Measurements from ENCODE around the gene SCML2.
"Not testable (repeated sequence)": the region's sequence is repeated elsewhere in the genome, so short reads cannot be mapped to it uniquely, and the experiment has no call there.

The SCML2 gene

DNA sequence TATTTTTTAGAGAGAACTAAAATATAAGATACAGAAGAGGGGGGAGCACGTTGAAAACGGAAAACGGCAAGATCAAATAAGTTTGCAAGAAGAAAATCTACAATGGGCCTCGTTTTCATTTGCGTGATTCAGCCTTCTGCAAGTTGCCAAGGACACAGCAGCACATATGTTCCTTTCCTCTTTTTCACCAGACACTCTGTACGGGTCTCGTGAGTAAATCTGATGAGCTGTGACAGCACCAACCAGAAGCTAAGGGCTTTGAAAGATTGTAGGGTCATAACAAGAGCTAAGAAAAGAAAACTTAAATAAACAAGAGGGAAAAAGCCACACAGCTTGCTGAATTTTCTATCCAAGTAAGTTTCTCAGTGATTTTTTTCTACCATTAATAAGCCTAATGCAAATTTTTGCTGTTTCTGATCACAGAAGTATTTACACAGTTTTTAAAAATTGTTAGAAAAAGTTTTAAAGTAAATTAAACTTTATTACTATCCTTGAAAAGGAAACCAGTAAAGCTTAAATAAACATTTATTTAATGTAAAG is 63.4 kb downstream of the SCML2 start:
- Mint-ChIP-seq H3K9me3 (peaks cover 3% of the 10 kb centered on the region), H3K4me3 (no peak overlapping the region), H3K27ac (no peak overlapping the region), H3K27me3 (no peaks in the 10 kb centered on the region), H3K4me1 (no peaks in the 10 kb centered on the region), H3K36me3 (peaks cover 10% of the 10 kb centered on the region)
- no peak for ATAC-seq

DNA sequence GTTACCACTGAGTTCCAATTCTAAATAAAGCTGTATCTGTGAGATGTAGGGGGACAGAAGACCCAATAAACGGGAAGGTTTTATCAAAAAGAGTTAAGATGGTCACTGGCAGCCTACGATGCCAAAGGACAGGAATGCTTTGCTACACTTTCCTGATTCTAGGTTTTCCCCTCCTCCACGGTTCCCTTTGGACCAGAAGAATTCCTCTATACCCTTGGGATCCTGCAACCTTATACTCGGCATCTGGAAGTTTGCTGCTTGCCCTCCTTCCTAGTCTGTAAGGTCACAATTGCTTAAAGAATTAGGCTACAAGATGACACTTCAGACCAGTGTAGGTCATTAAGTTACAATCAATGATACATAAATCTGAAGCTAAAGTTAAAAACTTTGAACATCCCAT is 64.3 kb downstream of the SCML2 start:
- Mint-ChIP-seq H3K36me3 (peaks cover under 1% of the 10 kb centered on the region), H3K4me3 (no peak overlapping the region), H3K27me3 (no peaks in the 10 kb centered on the region), H3K4me1 (no peaks in the 10 kb centered on the region), H3K9me3 (no peaks in the 10 kb centered on the region), H3K27ac (no peak overlapping the region)
- no peak for ATAC-seq

DNA sequence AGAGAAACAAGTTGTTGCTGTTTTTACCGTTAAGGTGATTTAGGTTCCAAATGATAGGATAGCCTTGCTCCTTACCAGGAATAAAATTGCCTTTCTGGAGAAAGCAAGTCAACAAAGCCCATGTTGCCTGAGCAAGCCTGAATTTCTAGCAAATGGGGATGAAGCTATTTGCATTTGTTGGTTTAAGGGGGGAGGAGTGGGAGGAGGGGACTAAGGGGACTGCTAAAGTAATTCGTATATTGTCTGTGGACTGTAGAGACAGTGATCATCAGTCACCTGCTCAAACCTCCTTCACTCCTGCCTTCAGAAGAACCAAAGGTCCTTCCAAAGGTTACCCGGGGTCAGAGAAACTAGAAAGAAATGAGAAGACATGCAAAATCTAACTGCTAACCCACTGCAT is 65.8 kb downstream of the SCML2 start:
- Mint-ChIP-seq H3K27me3 (no peaks in the 10 kb centered on the region), H3K27ac (no peak overlapping the region), H3K36me3 (no peaks in the 10 kb centered on the region), H3K9me3 (no peaks in the 10 kb centered on the region), H3K4me1 (no peaks in the 10 kb centered on the region), H3K4me3 (no peak overlapping the region)
- ATAC-seq: no peak

DNA sequence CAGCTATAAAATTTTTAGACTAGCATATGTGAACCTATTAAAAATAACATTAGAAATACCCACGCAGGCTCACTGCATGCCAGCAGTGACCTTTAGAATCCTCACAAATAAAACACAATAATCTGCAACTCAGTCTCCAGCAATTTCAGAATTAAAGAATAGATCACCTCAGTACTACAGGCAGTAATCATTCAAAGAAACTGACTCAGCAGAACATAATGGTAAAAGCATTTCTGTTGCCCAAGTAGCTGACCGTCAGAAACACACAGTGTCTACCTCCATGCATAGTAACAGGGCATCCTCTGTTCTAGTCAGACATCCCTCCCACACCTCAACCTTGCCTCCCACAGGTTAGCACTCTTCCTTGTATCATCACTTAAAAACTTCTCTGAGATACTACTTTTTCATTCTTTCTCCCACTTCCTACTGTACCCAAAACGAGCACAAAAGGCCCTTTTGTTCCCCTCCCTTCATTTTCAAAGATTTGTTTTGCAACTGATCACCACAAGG is 68.1 kb downstream of the SCML2 start:
- no peaks in the 10 kb centered on the region for H3K36me3 Mint-ChIP-seq
- no peaks in the 10 kb centered on the region for H3K4me1 Mint-ChIP-seq
- ATAC-seq: no peak
- no peak overlapping the region for H3K27ac Mint-ChIP-seq
- H3K27me3 Mint-ChIP-seq: no peaks in the 10 kb centered on the region
- H3K4me3 Mint-ChIP-seq: no peak overlapping the region
- no peaks in the 10 kb centered on the region for H3K9me3 Mint-ChIP-seq

DNA sequence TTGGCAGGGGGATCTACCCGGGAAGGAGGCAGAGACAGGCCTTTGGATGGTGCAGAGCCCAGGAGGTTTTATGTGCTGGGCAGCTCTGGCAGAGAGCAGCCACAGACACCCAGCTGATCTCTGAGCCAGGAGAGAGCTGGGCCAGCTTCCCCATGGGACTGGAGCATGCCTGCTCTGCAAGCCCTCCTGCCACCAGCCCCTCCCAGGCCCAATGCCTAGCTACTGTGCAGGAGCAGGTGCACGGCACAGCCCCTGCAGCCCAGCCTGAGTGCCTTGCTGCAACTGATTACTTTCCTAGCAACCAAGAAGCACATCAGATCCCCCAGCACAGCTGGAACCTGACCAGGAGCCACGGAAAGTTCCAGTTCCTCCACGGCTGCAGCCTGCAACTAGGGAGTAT is 76.0 kb downstream of the SCML2 start:
- no peaks in the 10 kb centered on the region for H3K4me1 Mint-ChIP-seq
- no peaks in the 10 kb centered on the region for H3K27me3 Mint-ChIP-seq
- H3K4me3 Mint-ChIP-seq: no peak overlapping the region
- no peak overlapping the region for H3K27ac Mint-ChIP-seq
- peaks cover 13% of the 10 kb centered on the region for H3K9me3 Mint-ChIP-seq
- ATAC-seq: no peak
- H3K36me3 Mint-ChIP-seq: peaks cover 17% of the 10 kb centered on the region

DNA sequence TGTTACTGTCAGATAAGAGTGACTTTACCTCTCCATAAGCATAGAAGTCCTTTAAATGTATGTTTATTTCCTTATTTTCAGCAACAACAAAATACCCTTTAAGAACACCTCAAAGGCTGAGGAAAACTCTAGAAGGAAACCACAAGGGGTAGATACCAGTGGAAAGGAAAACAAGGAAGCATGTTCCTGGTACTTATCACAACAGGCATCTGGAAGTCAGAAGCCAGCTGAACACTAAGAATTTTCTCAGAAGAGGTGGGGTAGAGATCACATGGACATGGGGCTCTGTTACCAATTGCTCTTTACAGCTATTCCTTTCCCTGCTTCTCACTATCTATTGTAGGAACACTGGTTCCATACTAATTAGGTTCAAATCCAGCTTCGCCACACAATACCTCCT is 82.3 kb downstream of the SCML2 start:
- ATAC-seq: no peak
- H3K36me3 Mint-ChIP-seq: peaks cover 22% of the 10 kb centered on the region
- no peak overlapping the region for H3K27ac Mint-ChIP-seq
- peaks cover 10% of the 10 kb centered on the region for H3K9me3 Mint-ChIP-seq
- no peaks in the 10 kb centered on the region for H3K27me3 Mint-ChIP-seq
- no peak overlapping the region for H3K4me3 Mint-ChIP-seq
- H3K4me1 Mint-ChIP-seq: no peaks in the 10 kb centered on the region

DNA sequence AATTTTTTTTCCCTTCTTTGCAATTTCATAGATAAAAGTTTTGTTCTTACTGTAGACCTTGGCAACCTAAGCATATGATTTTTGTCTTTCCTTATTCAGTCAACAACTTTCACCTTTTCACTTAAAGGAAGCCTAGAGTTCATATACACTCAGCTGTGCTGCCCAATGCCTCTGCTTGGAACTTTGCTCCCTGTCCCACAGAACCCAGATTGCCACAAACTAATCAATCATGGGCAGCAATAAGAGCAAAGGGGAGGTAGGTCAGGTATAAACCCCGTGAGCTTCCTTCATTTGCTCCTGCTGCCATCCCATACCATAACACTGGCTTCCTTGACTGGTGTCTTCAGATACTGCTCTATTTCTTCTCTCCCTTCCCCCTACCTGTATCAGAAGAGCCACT is 82.8 kb downstream of the SCML2 start:
- H3K27me3 Mint-ChIP-seq: no peaks in the 10 kb centered on the region
- peaks cover 10% of the 10 kb centered on the region for H3K9me3 Mint-ChIP-seq
- H3K4me3 Mint-ChIP-seq: no peak overlapping the region
- H3K27ac Mint-ChIP-seq: no peak overlapping the region
- H3K4me1 Mint-ChIP-seq: no peaks in the 10 kb centered on the region
- H3K36me3 Mint-ChIP-seq: peaks cover 27% of the 10 kb centered on the region
- ATAC-seq: no peak

DNA sequence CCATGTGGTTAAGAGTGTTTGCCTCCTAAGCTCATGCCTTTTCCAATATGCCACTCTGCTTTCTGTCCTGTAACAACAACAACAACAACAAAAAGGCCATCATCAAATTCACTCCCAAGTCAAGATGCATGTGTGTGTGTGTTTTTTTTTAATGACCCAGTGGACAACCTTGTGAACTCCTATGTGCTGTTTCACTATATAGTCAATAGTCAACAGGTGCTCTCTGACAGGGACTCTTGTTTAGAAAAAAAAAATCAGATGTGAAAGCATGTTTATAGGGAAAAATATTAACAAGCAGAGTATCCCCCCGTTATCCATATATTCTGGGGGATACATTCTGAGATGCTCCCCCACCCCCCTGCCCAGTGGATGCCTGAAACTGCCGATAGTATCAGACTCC is 83.2 kb downstream of the SCML2 start:
- no peak for ATAC-seq
- Mint-ChIP-seq H3K4me1 (no peaks in the 10 kb centered on the region), H3K27me3 (no peaks in the 10 kb centered on the region), H3K4me3 (no peak overlapping the region), H3K27ac (no peak overlapping the region), H3K9me3 (peaks cover 10% of the 10 kb centered on the region), H3K36me3 (peaks cover 29% of the 10 kb centered on the region)

DNA sequence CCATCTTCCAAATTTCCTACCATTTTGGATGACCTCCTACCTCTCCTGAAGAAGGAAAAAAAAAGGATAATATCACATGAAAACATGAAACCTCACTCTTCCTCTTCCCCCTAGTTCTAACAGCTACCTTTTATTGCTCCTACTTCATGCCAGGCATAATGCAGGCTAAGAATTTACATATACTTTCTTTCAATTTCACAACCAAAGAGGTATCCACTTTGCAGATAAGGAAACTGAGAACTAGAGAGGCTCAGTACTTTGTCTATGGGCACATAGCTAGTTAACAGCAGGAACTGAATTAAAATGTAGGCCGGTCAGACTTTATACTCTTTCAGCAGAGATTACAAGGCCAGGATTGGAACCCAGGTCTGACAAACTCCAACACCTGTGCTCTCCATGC is 99.4 kb downstream of the SCML2 start:
- H3K4me3 Mint-ChIP-seq: no peak overlapping the region
- H3K9me3 Mint-ChIP-seq: no peaks in the 10 kb centered on the region
- peaks cover 17% of the 10 kb centered on the region for H3K36me3 Mint-ChIP-seq
- no peaks in the 10 kb centered on the region for H3K4me1 Mint-ChIP-seq
- no peaks in the 10 kb centered on the region for H3K27me3 Mint-ChIP-seq
- no peak for ATAC-seq
- no peak overlapping the region for H3K27ac Mint-ChIP-seq

DNA sequence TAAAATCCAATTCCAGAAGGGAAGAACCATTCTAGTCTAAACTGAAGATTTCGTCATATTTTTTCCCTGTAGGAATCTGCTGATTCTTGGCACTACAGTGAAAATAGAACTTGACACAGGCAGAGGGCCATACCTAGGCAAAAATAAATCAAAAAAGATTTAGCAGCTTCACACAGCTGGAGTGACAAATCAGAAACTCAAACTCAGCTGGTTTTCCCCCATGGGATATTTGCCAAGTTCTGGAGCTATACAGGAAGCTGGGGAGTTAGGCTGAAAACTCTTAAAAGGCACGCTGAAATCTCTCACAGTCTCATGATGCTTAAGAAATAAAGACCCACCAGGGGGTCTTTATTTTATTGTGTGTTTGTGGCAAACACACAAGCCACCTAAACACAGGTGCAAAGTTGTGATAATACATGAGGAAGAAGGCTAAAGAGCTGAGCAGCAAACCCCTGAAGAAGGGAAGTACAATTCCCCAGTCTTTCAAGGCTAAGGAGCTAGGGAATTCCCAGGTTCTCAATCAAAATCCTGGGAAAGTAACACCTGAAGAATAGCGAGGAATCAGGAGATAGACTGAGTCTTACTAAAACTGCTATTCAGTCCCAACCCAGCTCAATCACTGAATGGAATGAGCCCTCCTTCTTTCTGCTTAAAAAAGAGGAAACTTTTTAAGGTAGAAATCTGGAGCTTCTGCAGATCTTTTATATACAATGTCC is 101.7 kb downstream of the SCML2 start:
- Mint-ChIP-seq H3K27me3 (no peaks in the 10 kb centered on the region), H3K4me3 (no peak overlapping the region), H3K27ac (no peak overlapping the region), H3K4me1 (no peaks in the 10 kb centered on the region), H3K36me3 (peaks cover 17% of the 10 kb centered on the region), H3K9me3 (no peaks in the 10 kb centered on the region)
- no peak for ATAC-seq

DNA sequence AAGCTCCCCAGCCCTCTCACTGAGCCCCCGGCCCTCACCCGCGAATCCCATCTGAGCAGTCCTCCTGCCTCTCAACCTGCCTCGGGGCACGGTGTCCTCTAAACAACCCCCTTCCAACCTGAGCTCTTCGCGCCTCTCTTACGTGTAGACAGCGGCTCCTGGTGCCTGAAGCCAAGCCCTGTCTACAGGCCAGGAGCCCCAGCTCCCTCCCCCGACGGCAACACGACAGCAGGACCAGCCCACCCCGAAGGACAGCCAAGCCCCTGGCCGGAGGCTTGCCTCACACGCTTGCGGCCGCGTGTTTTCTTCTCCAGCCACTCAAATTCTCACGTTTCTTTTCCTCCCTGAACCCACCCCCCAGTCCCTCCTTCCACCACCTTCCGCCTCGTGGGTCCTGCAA is 124.8 kb downstream of the SCML2 start:
- H3K36me3 Mint-ChIP-seq, ATAC-seq, H3K27me3 Mint-ChIP-seq, H3K4me3 Mint-ChIP-seq, H3K27ac Mint-ChIP-seq, H3K4me1 Mint-ChIP-seq, H3K9me3 Mint-ChIP-seq: not testable (repeated sequence)

DNA sequence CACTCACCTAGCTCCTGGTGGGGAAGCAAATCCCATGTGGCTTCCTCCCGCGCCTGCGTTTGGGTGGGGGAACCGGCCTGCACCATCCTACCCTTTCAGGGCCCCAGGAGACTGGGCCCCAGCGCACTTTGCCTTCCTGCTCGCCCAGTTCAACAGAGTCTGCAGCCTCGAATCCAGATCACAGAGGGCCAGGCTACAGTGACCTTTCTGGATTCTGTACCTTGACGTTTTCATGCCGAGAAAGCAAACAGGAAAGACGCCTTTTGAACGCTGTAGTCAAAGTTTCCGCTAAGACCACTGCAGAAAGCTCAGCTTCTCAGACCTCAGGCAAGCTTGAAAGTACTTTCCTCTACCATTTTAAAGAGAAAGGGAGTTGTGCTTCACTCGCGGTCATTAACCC is 126.4 kb downstream of the SCML2 start:
- no peaks in the 10 kb centered on the region for H3K4me1 Mint-ChIP-seq

DNA sequence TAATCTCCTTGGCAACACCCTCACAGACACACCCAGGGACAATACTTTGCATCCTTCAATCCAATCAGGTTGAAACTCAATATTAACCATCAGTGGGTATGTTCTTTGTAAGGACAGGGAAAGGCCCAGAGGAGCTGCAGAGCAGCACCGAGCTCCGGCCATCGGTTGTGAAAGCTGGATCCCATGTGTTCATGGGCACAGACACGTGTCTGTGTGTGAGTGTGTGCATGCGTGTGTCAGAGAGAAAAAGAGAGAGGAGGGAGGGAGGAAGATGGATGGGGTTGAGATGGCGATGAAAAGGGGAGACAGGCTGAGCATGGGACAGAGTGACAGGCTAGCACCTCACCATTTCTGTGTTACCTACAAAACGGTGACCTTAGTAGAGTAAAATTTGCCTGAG is 127.0 kb downstream of the SCML2 start:
- ATAC-seq: no peak
- no peaks in the 10 kb centered on the region for H3K27me3 Mint-ChIP-seq

More for the DNA sequence above, 126.4 kb downstream of the SCML2 start:
- Mint-ChIP-seq H3K36me3 (no peaks in the 10 kb centered on the region), H3K9me3 (no peaks in the 10 kb centered on the region), H3K4me3 (no peak overlapping the region), H3K27me3 (no peaks in the 10 kb centered on the region), H3K27ac (no peak overlapping the region)
- ATAC-seq: no peak

DNA sequence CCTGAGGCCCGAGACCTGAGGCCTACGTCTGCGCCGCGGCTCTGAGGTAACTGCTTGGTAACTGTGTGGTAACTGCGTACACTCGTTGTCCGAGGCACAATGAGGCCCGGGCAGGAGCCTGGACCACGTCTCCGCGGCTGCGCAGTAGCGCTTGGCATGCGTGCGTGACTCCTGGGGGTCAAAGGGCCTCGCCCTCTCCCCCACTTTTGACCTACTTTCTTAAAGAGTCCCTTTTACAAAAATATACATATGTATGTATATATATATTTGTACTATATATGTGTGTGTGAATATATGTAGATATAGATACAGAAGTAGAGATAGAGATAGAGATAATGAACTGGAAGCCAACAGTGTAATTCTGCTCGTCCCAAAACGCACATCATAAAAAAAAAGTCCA is 133.7 kb downstream of the SCML2 start, which contains the start of gene BEND2:
TSS of gene BEND2 (minus strand) at position 101 of the 400 bp plus-strand sequence. CDS start 136 bp downstream, outside the sequence.
- Mint-ChIP-seq H3K9me3 (no peaks in the 10 kb centered on the region), H3K27me3 (no peaks in the 10 kb centered on the region), H3K4me1 (no peaks in the 10 kb centered on the region), H3K36me3 (no peaks in the 10 kb centered on the region), H3K27ac (no peak within 1 kb of the TSS), H3K4me3 (no peak within 1 kb of the TSS)
- no peak for ATAC-seq

More for the DNA sequence above, 127.0 kb downstream of the SCML2 start:
- no peak overlapping the region for H3K27ac Mint-ChIP-seq
- no peaks in the 10 kb centered on the region for H3K36me3 Mint-ChIP-seq
- H3K9me3 Mint-ChIP-seq: no peaks in the 10 kb centered on the region
- no peaks in the 10 kb centered on the region for H3K4me1 Mint-ChIP-seq
- H3K4me3 Mint-ChIP-seq: no peak overlapping the region

DNA sequence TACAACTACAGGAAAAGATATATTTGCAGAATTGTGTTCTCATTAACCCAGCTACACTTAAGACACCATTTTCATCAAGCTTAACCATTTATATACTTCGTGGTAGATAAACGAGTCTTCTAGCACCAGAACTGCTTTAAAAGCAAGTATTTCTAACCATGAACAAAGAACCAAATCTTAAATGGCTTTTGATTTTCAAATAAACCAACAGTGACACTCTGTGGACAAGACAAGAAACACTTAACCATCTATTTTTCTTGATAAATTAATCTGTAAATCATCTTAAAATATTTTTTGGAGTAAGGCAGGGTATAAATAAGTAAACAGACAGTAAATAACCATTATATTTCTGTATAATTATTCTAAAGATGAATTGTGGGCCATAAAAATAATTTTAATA is 144.0 kb downstream of the SCML2 start:
- Mint-ChIP-seq H3K4me3 (no peak overlapping the region), H3K9me3 (no peaks in the 10 kb centered on the region), H3K27ac (no peak overlapping the region), H3K27me3 (peaks cover 8% of the 10 kb centered on the region), H3K36me3 (no peaks in the 10 kb centered on the region), H3K4me1 (no peaks in the 10 kb centered on the region)
- no peak for ATAC-seq

DNA sequence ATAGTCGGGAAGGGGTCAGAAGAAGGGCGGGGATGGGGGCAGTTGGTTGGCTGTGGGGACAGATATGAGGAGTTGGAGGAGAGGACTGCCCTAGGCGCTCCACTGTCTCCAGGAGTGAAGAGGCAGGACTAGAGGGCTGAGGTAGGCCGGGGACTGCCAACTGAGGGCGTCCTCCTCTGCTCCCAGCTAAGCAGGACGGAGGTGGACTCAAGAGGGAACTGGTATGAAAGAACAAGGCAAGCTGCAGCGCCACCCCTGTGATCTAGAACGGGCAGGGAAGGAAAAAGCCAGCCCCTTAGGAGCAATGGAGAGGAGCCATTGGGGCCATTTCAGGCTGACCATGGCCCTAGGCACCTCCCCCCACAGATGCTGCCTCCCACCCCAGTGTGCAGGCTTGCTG is 147.8 kb downstream of the SCML2 start:
- Mint-ChIP-seq H3K4me3 (no peak overlapping the region), H3K27ac (no peak overlapping the region), H3K9me3 (no peaks in the 10 kb centered on the region), H3K36me3 (no peaks in the 10 kb centered on the region), H3K4me1 (no peaks in the 10 kb centered on the region), H3K27me3 (peaks cover 8% of the 10 kb centered on the region)
- ATAC-seq: no peak
